Measurements from ENCODE around the gene PTGS2.

DNA sequence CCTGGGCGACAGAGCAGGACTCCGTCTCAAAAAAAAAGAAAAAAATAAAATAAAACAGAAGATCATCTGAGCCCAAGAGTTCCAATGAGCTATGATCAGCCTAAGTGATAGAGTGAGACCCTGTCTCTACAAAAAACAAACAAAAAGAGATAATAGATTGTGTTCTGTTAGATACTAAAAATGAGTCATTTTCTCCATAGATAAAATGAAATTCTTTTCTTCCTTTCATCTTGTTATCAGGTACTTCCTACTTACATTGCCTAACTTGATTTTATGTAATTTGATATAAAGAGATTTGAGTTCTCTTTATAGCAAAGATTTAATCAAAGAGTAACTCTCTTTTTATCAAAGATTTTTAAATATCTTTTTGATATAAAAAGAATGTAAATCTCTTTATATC, 19.3 kb upstream of the PTGS2 start:
- TF ChIP-seq CTCF (IDR thresholded peaks at IDR 0.05) (no peak), POLR2A (IDR thresholded peaks at IDR 0.05) (no peak)
